ENCODE data around the gene SPINK8. TPM values are rescaled to one million over a fixed set of nuclear protein-coding genes. Genes with fewer than 3 reads are reported as not detected.
"Not testable (repeated sequence)": the region's sequence is repeated elsewhere in the genome, so short reads cannot be mapped to it uniquely, and the experiment has no call there.

Gene SPINK8
- polyA plus RNA-seq, 4 donors: 0.32 TPM; not detected in 3

DNA sequence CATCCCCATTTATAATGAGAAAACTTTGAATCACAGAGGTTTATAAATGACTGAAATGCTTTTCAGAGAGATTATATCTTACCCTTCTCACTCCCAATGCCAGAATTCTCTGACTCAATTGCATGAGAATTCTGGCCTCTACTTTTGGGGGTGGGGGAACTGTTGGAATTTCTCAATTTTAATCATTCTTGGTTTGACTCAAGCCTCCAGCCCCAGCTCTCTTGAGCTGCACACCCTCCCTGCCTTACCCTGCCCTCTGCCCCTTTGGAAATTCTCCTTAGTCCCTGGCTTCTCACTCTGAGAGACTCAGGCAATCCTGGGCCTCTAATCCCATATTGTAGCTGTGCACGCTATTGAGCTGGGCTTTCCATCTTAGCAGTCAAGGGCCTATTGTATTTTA, 48.3 kb downstream of the SPINK8 start:
- DNase-seq (ENCODE audit: low read depth in 4 of 4, low spot score in 3 of 4): no peak

DNA sequence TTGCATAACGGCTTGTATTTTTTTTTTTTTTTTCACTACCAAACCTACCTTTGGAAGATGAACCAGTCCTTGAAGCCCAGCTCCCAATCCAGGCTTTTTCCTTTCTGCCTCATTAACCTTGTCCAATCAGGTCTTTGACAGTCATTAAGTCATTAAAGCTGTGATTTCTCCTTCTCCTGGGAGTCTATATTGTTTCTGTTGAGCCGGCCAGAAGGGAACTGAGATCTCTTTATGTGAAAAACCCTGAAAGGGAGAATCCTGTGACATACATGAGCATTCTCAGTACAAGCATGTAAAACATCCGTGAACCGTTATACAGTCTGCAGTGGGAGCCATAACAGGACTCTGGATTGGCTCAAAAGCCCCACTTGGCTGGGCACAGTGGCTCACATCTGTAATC, 52.6 kb downstream of the SPINK8 start:
- no peak for DNase-seq (ENCODE audit: low read depth in 4 of 4, low spot score in 3 of 4)

DNA sequence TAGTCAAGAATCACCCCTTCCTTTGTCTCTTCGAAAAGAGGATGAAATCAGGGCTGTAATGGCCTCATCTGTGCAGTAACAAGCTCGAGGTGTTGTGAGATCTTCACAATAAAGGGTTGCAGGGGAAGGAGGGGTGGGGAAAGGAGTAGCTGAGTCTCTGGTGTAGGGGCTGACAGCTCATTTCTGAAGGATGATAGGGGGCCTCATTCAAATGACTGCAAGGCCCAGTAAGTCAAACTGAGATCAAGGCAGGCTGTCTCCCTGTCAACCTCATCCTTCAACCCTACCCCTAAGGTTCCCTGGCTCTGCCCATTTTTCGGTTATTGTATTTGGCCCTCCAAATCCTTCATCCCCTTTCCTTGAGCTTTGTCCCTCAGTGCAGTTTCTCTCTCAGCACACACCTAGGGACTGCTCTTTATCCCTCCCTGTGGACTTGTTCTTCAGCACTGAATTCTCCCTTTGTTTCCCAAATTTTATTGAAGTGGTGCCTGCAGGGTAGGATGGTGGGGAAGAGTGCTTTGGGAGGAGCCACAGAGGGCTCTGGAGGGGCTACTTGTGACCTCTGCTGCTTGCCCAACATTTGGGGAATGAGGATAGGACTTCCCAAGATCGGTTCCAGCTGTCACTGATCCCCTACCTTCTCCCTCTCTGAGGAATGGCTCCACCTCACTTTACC, 54.4 kb downstream of the SPINK8 start:
- DNase-seq (ENCODE audit: low read depth in 4 of 4, low spot score in 3 of 4): no peak

DNA sequence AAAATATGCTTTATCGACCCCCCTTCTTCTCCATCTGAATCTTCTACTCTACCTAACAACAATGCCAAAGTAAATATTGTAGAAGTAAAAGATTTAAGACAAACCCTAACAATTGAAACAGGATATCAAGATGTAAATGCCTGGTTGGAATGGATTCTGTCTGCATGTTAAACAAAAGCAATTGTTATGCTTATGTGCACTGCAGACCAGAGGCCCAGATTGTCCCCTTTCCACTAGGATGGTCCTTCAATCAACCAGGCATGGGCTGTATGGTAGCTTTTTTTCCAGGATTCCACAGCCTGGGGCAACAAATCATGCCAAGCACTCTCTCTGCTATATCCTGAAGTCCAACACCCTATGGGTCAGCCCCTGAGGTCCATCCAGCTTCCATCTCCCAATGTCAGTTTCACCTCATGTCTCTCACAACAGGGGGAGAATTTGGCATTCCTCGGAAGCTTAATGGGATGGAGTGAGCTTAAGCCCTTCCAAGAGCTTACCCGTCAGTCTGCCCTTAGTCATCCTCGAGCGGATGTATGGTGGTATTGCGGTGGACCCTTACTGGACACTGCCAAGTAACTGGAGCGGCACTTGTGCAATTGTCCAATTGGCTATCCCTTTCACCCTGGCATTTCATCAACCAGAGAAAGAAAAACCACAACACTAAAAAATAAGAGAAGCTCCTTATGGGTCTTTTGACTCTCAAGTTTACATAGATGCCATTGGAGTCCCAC, 56.4 kb downstream of the SPINK8 start:
- DNase-seq (ENCODE audit: low read depth in 4 of 4, low spot score in 3 of 4): no peak

DNA sequence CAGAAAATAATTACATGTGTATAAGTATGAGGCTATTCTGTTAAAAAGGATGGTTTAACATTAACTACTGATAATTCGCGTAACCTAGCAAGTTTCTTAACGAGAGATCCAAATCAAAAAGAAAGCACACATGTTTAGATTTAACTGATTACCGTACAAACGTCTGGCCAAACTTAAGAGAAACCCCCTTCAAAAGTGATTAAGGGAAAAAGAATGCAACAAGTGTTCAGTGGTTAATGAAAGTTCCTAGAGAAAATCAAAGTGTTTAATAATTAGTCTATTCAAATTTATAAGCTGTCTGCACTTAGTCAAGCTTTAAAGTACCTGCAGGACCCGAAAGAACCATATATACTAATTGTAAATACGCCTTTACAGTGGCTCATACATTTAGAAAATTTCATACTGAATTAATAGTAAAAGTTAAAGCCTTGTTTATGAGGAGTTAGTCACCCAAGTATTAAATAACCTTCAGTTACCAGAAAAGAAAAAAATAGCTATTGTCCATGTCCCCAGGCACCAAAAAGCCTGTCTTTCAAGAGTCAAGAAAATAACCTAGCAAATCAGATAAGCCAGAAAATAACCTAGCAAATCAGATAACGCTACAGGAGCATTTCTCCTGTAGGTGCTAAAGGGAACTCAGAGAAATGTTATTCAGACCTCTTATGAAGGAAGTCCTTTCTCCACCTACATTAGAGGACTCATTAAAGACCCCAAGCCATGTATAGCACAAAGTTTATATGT, 58.0 kb downstream of the SPINK8 start:
- DNase-seq (ENCODE audit: low read depth in 4 of 4, low spot score in 3 of 4): no peak

DNA sequence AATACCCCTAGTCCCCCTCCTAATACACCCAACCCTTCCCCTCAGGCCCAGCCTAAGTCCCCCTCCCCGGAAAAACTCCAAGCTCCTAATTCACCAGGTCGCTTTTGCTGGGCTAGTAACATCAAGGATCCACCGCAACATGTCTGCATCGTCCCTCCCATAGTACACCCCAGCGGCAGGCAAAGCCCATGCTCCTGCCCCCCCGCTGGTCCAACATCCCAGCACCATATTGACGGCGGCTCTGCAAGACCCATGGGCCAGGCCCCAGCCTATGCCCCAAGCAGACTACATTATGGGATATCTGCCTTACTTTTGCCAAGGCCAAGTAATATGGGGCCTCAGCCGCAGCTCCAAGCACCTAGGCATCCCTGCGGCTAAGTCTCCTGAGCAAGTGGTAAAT, 59.0 kb downstream of the SPINK8 start:
- no peak for DNase-seq (ENCODE audit: low read depth in 4 of 4, low spot score in 3 of 4)

DNA sequence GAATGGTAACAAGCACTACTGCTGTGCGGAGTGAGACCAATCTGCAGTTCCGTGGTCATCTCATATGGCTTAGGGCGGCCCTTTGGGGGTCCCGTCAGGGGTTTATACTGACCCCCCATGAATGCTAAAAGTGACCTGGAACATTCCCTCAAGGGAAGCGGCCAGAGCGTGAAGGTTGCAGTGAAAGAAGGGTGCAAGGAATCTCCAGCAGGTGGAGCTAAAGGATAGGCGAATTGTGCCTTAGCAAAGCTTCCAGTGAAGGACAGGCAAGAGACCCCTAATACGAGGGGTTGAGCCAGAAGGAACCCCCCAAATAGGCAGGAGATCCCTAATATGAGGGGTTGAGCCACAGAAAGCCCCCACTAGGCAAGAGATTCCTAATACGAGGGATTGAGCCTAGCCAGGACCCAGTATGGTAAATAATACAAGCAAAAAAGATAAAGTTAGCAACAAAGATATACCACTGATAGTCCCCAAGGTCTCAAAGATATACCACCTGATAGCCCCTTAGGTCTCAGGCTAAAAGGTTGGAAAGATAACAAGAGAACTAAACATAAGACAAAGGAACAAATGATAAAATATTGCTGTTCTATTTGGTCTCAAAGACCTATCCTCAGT, 59.8 kb downstream of the SPINK8 start:
- peak; percentile 47 to 68 (median 58) for DNase-seq (ENCODE audit: low read depth in 4 of 4, low spot score in 3 of 4)

DNA sequence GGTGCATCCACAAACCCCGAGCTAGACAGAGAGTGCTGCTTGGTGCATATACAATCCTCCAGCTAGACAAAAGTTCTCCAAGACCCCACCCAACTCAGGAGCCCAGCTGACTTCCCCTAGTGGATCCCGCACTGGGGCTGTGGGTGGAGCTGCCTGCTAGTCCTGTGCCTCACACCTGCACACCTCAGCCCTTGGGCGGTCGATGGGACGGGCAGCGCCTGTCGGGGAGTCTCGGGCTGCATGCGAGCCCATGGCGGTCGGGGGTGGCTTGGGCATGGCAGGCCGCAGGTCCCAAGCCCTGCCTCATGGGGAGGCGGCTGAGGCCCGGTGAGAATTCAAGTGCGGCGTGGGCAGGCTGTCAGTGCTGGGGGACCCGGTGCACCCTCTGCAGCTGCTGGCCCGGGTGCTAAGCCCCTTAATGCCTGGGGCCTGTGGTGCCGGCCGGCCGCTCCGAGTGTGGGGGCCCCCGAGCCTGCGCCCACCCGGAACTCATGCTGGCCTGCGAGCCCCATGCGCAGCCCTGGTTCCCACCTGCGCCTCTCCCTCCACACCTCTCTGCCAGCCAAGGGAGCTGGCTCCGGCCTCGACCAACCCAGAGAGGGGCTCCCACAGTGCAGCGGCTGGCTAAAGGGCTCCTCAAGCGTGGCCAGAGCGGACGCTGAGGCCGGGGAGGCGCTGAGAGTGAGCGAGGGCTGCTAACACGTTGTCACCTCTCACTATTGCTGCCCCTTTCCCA, 61.5 kb downstream of the SPINK8 start:
- no peak for DNase-seq (ENCODE audit: low read depth in 4 of 4, low spot score in 3 of 4)

DNA sequence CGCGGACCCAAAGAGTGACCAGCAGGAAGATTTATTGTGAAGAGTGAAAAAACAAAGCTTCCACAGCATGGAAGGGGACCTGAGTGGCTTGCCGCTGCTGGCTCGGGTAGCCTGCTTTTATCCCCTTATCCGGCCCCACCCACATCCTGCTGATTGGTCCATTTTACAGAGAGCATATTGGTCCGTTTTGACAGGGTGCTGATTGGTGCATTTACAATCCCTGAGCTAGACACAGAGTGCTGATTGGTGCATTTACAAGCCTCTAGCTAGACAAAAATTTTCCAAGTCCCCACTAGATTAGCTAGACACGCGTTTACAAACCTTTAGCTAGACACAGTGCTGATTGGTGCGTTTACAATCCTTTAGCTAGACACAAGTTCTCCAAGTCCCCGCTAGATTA, 62.2 kb downstream of the SPINK8 start:
- DNase-seq (ENCODE audit: low read depth in 4 of 4, low spot score in 3 of 4): not testable (repeated sequence)

DNA sequence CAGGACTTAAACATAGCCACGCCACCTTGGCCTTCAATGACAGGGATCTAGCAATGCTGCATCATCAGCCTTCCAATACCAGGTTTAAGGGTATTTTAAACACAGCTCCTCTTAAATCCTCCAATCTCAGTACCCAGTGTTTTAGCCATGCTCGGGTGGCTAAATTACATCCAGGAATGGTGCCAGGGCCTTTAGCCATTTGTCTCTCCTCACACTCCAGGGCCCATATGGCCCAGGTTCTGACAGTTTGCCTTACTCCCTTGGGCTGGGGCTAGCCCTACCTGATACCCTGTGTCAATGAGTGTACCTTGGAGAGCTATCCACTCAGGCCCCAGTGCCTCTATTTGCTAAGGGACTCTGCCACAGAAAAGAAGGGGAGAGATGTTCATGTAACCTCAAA, 63.2 kb downstream of the SPINK8 start:
- DNase-seq (ENCODE audit: low read depth in 4 of 4, low spot score in 3 of 4): no peak

DNA sequence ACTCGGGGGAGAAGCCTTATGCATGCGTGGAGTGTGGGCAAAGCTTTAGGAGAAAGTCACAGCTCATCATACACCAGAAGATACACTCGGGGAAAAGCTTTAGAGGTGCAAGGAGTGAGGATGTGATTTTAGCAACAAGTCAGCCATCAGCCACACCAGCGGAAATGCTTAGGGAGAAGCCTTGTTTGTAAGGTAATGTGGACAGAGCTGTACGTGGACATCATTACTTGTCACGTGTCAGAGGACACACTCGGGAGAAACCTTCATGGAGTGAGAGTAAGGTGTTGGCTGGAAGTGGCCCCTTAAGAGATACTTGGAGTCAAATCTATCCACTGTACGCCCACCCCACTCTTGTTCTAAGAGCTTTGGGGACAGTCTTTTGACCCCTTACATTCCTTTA, 63.9 kb downstream of the SPINK8 start:
- no peak for DNase-seq (ENCODE audit: low read depth in 4 of 4, low spot score in 3 of 4)

DNA sequence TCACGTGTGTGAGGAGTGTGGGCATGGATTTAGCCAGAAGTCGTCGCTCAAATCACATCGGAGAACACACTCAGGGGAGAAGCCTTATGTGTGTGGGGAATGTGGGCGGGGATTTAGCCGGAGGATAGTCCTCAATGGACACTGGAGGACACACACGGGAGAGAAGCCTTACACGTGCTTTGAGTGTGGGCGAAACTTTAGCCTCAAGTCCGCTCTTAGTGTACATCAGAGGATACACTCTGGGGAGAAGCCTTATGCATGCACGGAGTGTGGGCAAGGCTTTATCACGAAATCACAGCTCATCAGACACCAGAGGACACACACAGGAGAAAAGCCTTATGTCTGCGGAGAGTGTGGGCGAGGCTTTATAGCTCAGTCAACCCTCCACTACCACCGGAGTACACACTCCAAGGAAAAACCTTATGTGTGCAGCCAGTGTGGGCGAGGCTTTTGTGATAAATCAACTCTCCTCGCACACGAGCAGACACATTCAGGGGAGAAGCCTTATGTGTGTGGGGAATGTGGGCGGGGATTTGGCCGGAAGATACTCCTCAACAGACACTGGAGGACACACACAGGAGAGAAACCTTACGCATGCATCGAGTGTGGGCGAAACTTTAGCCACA, 64.4 kb downstream of the SPINK8 start:
- no peak for DNase-seq (ENCODE audit: low read depth in 4 of 4, low spot score in 3 of 4)

DNA sequence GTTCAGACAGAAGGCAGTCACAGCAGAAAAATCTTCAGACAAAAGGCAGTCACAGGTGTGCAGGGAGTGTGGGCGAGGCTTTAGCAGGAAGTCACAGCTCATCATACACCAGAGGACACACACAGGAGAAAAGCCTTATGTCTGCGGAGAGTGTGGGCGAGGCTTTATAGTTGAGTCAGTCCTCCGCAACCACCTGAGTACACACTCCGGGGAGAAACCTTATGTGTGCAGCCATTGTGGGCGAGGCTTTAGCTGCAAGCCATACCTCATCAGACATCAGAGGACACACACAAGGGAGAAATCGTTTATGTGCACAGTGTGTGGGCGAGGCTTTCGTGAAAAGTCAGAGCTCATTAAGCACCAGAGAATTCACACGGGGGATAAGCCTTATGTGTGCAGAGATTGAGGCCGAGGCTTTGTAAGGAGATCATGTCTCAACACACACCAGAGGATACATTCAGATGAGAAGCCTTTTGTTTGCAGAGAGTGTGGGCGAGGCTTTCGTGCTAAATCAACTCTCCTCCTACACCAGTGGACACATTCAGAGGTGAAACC, 65.0 kb downstream of the SPINK8 start:
- DNase-seq (ENCODE audit: low read depth in 4 of 4, low spot score in 3 of 4): peak in 1 of 4 donors; percentile 22

DNA sequence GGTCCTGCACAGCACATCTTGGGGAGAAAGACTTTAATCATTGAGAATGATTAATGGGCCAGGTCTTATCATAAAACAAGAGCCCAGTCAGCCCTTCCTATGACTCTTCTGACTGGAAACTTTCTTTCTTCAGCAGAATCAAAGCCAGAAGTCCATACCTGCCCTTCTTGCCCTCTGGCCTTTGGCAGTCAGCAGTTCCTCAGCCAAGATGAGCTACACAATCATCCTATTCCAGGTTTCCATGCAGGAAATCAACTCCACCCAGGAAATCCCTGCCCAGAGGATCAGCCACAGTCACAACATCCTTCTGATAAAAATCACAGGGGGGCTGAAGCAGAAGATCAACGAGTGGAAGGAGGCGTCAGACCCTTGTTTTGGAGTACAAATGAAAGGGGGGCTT, 65.7 kb downstream of the SPINK8 start:
- no peak for DNase-seq (ENCODE audit: low read depth in 4 of 4, low spot score in 3 of 4)

DNA sequence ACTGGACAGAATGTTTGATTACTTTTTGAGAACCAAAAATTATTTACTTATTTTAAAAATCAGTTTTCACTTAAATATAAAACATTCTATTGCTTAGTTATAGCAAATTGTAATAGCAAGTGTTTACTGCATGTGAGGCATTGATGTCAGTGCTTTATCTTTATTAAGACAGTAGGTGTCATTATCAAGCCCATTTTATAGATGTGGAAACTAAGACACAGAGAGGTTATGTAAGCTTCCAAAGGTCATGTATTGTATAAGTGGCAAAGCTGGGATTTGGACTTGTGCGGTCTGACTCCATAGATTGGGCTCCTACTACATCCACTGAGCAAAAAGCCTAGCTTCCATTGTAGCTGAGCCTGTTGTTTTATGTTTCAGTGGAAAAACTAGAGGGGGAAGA, 74.9 kb downstream of the SPINK8 start:
- no peak for DNase-seq (ENCODE audit: low read depth in 4 of 4, low spot score in 3 of 4)

Other genes starting within 250 kb of the SPINK8 start
- gene CDC25A, start 145.2 kb downstream of the SPINK8 start, polyA plus RNA-seq (ENCODE audit: insufficient read length in 4 of 4): 10 to 100 TPM; 10.3 to 13.1 (median 11.7) TPM
- 1 to 10 TPM in 2 of 4 donors, under 1 TPM in 1, not detected in 1; 0.39 to 1.3 (median 1.0) TPM for gene CAMP, start 110.2 kb downstream of the SPINK8 start, polyA plus RNA-seq (ENCODE audit: insufficient read length in 4 of 4)
- gene ZNF589, start 92.6 kb downstream of the SPINK8 start, polyA plus RNA-seq (ENCODE audit: insufficient read length in 4 of 4): 10 to 100 TPM; 14.4 to 16.0 (median 15.6) TPM
- gene NME6, start 32.3 kb downstream of the SPINK8 start, polyA plus RNA-seq (ENCODE audit: insufficient read length in 4 of 4): 10 to 100 TPM; 27.6 to 30.3 (median 29.8) TPM
- under 1 TPM; 0.33 to 0.56 (median 0.41) TPM for gene FBXW12, start 38.6 kb upstream of the SPINK8 start, polyA plus RNA-seq (ENCODE audit: insufficient read length in 4 of 4)
- 100 to 1,000 TPM; 163 to 236 (median 188) TPM for gene PLXNB1, start 96.4 kb upstream of the SPINK8 start, polyA plus RNA-seq (ENCODE audit: insufficient read length in 4 of 4)
- 10 to 100 TPM; 25.2 to 29.7 (median 27.8) TPM for gene CCDC51, start 106.5 kb upstream of the SPINK8 start, polyA plus RNA-seq (ENCODE audit: insufficient read length in 4 of 4)
- 100 to 1,000 TPM; 293 to 334 (median 315) TPM for gene TMA7, start 106.6 kb upstream of the SPINK8 start, polyA plus RNA-seq (ENCODE audit: insufficient read length in 4 of 4)
- 10 to 100 TPM; 12.6 to 16.9 (median 14.5) TPM for gene ATRIP, start 113.1 kb upstream of the SPINK8 start, polyA plus RNA-seq (ENCODE audit: insufficient read length in 4 of 4)
- gene SHISA5, start 170.5 kb upstream of the SPINK8 start, polyA plus RNA-seq (ENCODE audit: insufficient read length in 4 of 4): 100 to 1,000 TPM; 111 to 120 (median 112) TPM
- gene PFKFB4, start 223.1 kb upstream of the SPINK8 start, polyA plus RNA-seq (ENCODE audit: insufficient read length in 4 of 4): 1 to 10 TPM; 3.9 to 5.4 (median 4.9) TPM
- gene UCN2, start 230.1 kb upstream of the SPINK8 start, polyA plus RNA-seq (ENCODE audit: insufficient read length in 4 of 4): under 1 TPM; 0.19 to 0.66 (median 0.57) TPM

All from right renal pelvis (tissue), 4 donors.